GM12864 (cell line): ENCODE data around the gene ILF3.

Source experiments
- DNase-seq: peaks from one replicate; pipeline ENCODE4 v3.0.0-alpha.2; 2011; ENCODE audit warnings: low read depth
- H3K4me3 ChIP-seq: 2 replicates; pipeline ENCODE4 v1.5.1; 2011; ENCODE audit warnings: mild to moderate bottlenecking, low read depth, low read length, control low read depth
- CTCF ChIP-seq: IDR thresholded peaks from 2 replicates; pipeline ENCODE4 v1.5.1; 2011; ENCODE audit warnings: low read depth, mild to moderate bottlenecking, moderate library complexity, low read length, control low read depth, inconsistent platforms; ENCODE audit errors: missing control alignments

Gene ILF3

DNA sequence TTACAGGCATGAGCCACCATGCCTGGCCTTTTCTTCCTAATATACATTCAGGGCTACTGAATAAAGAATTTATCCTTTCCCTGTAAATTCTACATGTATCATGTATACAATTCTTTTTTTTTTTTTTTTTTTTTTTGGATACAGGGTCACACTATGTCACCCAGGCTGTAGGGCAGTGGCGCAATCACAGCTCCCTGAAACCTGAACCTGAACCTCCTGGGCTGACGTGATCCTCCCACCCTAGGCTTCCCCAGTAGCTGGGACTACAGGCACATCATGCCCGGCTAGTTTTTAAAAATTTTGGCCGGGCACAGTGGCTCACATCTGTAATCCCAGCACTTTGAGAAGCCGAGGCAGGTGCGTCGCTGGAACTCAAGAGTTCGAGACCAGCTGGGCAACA, 35.3 kb upstream of the ILF3 start:
- TF ChIP-seq CTCF: no peak
- no peak for DNase-seq
- no peak overlapping the region for H3K4me3 ChIP-seq

DNA sequence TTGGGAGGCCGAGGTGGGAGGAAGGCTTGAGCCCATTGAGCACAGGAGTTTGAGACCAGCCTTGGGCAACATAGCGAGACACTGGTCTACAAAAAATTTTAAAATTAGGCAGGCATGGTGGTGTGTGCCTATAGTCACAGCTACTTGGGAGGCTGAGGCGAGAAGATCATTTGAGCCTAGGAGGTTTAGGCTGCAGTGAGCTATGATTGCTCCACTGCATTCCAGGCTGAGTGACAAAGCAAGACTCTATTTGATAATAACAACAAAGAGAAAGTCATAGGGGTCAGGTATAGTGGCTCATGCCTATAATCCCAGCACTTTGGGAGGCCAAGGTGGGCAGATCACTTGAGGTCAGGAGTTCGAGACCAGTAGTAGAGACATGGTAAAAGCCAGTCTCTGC, 33.4 kb upstream of the ILF3 start:
- no peak for DNase-seq
- no peak overlapping the region for H3K4me3 ChIP-seq
- TF ChIP-seq CTCF: no peak

GRCh38 chr19:10621966-10622365, 32.2 kb upstream of the ILF3 start:
- no peak for DNase-seq
- no peak for TF ChIP-seq CTCF
- no peak overlapping the region for H3K4me3 ChIP-seq

DNA sequence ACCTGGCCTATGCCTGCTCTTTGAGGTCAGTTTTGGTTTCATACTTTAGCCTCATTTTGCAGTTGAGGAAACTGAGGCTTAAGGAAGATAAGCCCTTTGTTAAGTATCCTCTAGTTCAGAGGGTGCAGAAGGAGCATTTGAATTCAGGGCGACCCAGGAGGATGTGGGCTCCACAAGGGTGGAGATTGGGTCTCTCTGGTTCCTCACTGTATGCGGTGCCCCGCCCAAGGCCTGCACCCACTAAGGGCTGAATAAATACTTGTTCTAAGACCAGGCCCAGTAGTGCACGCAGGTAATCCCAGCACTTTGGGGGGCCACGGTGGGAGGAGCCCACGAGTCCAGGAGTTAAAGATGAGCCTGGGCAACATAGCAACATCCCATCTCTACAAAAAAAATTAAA, 29.6 kb upstream of the ILF3 start:
- DNase-seq: no peak
- H3K4me3 ChIP-seq: no peak overlapping the region
- TF ChIP-seq CTCF: no peak

DNA sequence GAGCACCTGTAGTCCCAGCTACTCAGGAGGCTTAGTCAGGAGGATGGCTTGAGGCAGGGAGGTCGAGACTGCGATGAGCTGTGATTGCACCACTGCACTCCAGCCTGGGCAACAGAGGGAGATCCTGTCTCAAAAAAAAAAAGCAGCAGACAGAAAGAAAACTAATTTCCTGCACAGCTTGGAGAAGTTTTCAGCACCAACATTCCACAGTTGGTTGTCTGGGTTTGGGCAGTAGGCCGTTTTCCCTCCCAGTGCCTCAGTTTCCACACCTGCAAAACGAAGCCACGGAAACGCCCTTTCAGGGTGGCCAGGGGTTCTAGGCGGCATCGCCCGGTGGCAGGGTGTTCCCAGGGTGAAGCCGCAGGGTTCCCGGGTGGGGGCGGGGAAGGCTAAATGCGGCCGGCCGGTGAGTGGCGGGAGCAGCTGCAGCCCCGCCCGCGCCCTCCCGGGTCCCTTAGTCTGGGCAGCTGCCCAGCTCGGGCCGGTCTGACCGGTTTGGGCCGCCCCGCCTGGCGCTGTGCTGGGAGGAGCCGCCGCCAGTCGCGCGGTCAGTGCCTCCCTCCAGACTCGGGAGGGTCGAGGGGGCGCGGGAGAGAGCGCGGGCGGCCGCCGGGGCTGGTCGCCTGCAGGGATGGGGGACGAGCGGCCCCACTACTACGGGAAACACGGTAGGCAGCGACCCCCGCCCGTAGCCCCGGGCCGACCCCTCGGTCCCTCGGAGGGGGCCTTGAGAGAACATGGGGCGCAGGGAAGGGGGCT, 29.0 kb upstream of the ILF3 start, which contains the start of gene SLC44A2:
TSS of gene SLC44A2 (plus strand) at position 551 of the 759 bp plus-strand sequence. CDS start at position 632, 81 bp downstream.
- no peak for TF ChIP-seq CTCF
- no peak for DNase-seq
- no peak within 1 kb of the TSS for H3K4me3 ChIP-seq

GRCh38 chr19:10625762-10626138, 28.4 kb upstream of the ILF3 start:
- no peak for DNase-seq
- no peak overlapping the region for H3K4me3 ChIP-seq
- no peak for TF ChIP-seq CTCF

DNA sequence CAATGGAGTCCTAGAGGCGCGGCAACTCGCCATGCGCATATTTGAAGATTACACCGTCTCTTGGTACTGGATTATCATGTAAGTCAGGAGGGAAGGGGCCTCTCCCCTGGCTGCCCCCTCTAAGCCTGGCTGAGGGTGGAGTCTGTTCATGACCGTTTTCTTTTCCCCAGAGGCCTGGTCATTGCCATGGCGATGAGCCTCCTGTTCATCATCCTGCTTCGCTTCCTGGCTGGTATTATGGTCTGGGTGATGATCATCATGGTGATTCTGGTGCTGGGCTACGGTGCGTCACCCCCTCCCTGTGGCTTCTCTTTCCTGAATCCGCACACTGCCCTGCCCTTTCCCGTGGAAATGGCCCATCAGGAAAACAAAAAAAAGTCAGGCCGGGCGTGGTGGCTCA, 22.3 kb upstream of the ILF3 start:
- no peak for TF ChIP-seq CTCF
- no peak overlapping the region for H3K4me3 ChIP-seq
- no peak for DNase-seq
